ENCODE measurements around the gene CMTM1. TPM values are rescaled to one million over a fixed set of nuclear protein-coding genes. Genes with fewer than 3 reads are reported as not detected.

The CMTM1 gene
- total RNA-seq, 1 donor from 2014 or later, result 8.4 TPM

DNA sequence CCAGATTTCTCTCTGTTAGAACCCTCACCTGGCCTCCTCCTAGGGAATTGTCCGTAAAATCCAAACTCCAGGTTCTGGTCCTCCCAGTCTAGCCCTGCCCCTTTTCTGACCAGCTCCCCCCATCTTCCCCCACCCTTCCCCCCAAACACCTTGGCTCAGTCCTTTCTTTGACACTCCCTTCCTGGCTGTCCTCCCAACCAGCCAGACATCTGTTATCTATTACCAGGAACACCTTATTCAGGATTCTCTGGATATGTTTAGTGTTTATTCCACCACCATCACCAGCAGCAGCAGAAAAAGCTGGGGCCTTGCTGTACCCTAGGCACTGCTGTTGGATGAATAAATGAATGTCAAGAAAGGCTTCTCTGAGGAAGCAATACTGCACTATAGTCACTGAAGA is 34.2 kb downstream of the CMTM1 start:
- Mint-ChIP-seq H3K36me3 (no peaks in the 10 kb centered on the region), H3K4me1 (ENCODE audit: unreplicated experiment) (peaks cover 15% of the 10 kb centered on the region), H3K4me3 (no peak overlapping the region), H3K27me3 (peaks cover 3% of the 10 kb centered on the region), H3K9me3 (no peaks in the 10 kb centered on the region), H3K27ac (no peak overlapping the region)
- DNase-seq (ENCODE audit: extremely low spot score, unreplicated experiment), result no peak
- no peak for TF ChIP-seq CTCF (conservative IDR thresholded peaks at IDR 0.05)

- Mint-ChIP-seq H3K9me3 (no peaks in the 10 kb centered on the region), H3K4me3 (no peak overlapping the region), H3K27ac (no peak overlapping the region), H3K36me3 (no peaks in the 10 kb centered on the region), H3K27me3 (peaks cover 3% of the 10 kb centered on the region), H3K4me1 (ENCODE audit: unreplicated experiment) (peaks cover 15% of the 10 kb centered on the region)
- DNase-seq (ENCODE audit: extremely low spot score, unreplicated experiment), result no peak
- TF ChIP-seq CTCF (conservative IDR thresholded peaks at IDR 0.05), result no peak
Observed at GRCh38 chr16:66601471-66601870, 35.2 kb downstream of the CMTM1 start.

DNA sequence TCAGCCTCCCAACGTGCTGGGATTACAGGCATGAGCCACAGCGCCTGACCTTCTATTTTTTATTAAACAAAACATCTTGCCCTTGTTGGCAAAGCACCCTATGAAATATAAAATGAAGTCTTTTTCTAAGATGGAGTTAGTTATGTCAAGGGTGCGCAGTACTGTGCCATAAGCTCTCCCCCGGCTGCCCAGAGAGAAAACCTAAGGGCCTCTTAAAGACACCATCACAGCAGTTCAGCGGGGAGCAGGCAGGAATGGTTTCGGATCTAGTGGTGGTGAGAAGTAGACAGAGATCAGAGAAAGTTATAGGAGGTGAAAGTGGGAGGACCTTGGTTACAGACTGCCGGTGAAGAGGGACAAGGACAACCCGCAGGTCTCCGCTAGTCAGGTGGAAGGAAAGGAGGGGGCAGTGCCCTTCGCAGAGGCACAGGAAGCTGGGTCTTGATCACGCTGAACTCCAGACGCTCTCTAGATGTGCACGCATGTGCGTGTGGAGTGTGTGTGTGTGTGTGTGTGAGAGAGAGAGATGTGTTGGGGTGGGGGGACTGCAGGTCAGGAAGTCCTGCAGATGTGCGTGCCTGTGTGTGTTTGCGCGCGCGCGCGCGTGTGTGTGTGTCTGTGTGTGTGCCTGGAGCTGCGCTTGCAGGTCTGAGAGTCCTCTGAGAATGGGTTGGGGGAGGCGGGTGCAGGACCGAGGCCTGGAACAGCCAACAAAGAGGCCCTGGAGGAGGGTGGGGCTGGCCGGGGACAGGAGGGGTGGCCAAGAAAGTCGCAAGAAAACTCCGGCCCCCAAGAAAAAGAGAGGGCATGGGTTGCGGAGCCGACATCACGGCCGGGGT is 37.5 kb downstream of the CMTM1 start:
- Mint-ChIP-seq H3K9me3 (no peaks in the 10 kb centered on the region), H3K4me3 (peak overlapping the region; percentile 96), H3K27ac (peak overlapping the region; percentile 97), H3K36me3 (no peaks in the 10 kb centered on the region), H3K4me1 (ENCODE audit: unreplicated experiment) (peaks cover 22% of the 10 kb centered on the region), H3K27me3 (peaks cover 3% of the 10 kb centered on the region)
- peak; percentile 88 for DNase-seq (ENCODE audit: extremely low spot score, unreplicated experiment)
- TF ChIP-seq CTCF (conservative IDR thresholded peaks at IDR 0.05), result no peak

GRCh38 chr16:66604376-66605176 is 38.3 kb downstream of the CMTM1 start, which contains the start of gene CMTM3:
CMTM3 (plus strand) TSS chr16:66604704; CDS start chr16:66604806, 102 bp downstream.
- peak; percentile 97 for TF ChIP-seq CTCF (conservative IDR thresholded peaks at IDR 0.05)
- Mint-ChIP-seq H3K4me3 (peak within 1 kb of the TSS; percentile 96), H3K9me3 (no peaks in the 10 kb centered on the region), H3K27me3 (peaks cover 3% of the 10 kb centered on the region), H3K36me3 (no peaks in the 10 kb centered on the region), H3K27ac (peak within 1 kb of the TSS; percentile 97), H3K4me1 (ENCODE audit: unreplicated experiment) (peaks cover 23% of the 10 kb centered on the region)
- peak; percentile 91 for DNase-seq (ENCODE audit: extremely low spot score, unreplicated experiment)

- H3K9me3 Mint-ChIP-seq, result no peaks in the 10 kb centered on the region
- H3K4me1 Mint-ChIP-seq (ENCODE audit: unreplicated experiment), result peaks cover 23% of the 10 kb centered on the region
- peak overlapping the region; percentile 82 for H3K4me3 Mint-ChIP-seq
- no peak for DNase-seq (ENCODE audit: extremely low spot score, unreplicated experiment)
- peaks cover 3% of the 10 kb centered on the region for H3K27me3 Mint-ChIP-seq
- H3K36me3 Mint-ChIP-seq, result no peaks in the 10 kb centered on the region
- TF ChIP-seq CTCF (conservative IDR thresholded peaks at IDR 0.05), result no peak
- H3K27ac Mint-ChIP-seq, result no peak overlapping the region
Observed at GRCh38 chr16:66605177-66605978, 39.1 kb downstream of the CMTM1 start.
